Activated naive CD8-positive, alpha-beta T cell treated with anti-CD3 and anti-CD28 coated beads for 36 hours (primary cell): ENCODE measurements around the gene PIGR. TPM values are rescaled to one million over a fixed set of nuclear protein-coding genes. Genes with fewer than 3 reads are reported as not detected.

ENCODE experiments used
- DNase-seq: peaks from one replicate; pipeline ENCODE4 v3.0.0; 2021
- H3K27ac Mint-ChIP-seq: one replicate; pipeline ENCODE4 v1.8.0; 2022; ENCODE audit warnings: mild to moderate bottlenecking, moderate library complexity, mixed read lengths
- H3K27me3 Mint-ChIP-seq: one replicate; pipeline ENCODE4 v1.8.0; 2022; ENCODE audit warnings: mild to moderate bottlenecking, mixed read lengths
- H3K36me3 Mint-ChIP-seq: one replicate; pipeline ENCODE4 v1.8.0; 2021; ENCODE audit warnings: mild to moderate bottlenecking, mixed read lengths
- H3K4me1 Mint-ChIP-seq: one replicate; pipeline ENCODE4 v1.8.0; 2021; ENCODE audit warnings: mixed read lengths
- H3K4me3 Mint-ChIP-seq: one replicate; pipeline ENCODE4 v1.8.0; 2022; ENCODE audit warnings: mild to moderate bottlenecking, moderate library complexity, mixed read lengths
- H3K9me3 Mint-ChIP-seq: one replicate; pipeline ENCODE4 v1.8.0; 2022; ENCODE audit warnings: mixed read lengths
- total RNA-seq, 2 experiments: library from RNA; stranded (reverse); gene quantifications; one replicate each; pipeline ENCODE4 v1.2.3, GENCODE V29; 2021

Gene PIGR
- total RNA-seq, 2 experiments from 2014 or later, result 0.08 to 0.10 TPM

DNA sequence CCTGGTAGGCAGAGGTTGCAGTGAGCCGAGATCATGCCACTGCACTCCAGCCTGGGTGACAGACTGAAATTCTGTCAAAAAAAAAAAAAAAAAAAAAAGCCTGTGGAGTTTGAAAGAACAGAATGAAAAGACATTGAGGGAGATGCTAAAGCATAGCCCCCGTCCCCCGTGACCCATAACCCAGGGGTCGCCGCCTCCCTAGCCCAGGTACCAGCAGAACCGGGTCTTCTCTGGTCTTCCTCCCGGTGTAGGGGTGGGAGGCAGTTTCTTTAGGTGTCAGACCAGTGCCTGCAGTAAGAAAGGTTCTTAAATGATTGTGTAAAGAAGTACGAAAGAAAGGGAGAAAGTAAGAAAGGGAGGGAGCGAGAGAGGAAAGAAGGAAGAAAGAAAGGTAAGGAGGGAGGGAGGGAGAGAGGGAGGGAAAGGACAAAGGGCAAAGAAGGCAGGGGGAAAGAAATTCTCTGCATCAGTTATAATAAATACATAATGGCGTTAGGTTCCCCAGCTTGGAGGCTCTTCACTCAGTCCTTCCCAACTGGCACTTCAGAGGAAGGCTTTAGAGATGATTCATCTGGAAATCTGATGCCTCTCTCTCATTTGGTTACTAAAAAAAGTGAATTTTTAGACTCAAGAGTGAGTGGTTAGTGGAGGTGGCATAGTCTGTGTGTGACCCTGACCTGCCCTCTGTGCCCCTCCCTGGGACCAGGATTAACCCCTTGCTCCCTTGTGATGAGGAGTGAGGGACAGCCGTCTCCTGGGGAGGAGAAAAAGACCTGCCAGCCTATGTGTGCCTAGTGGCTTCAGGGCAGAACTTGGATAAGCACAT is 48.0 kb downstream of the PIGR start:
- Mint-ChIP-seq H3K9me3 (no peaks in the 10 kb centered on the region), H3K27ac (peak overlapping the region; percentile 43), H3K4me3 (no peak overlapping the region), H3K4me1 (peaks cover 59% of the 10 kb centered on the region), H3K27me3 (no peaks in the 10 kb centered on the region), H3K36me3 (peaks cover 4% of the 10 kb centered on the region)
- no peak for DNase-seq

DNA sequence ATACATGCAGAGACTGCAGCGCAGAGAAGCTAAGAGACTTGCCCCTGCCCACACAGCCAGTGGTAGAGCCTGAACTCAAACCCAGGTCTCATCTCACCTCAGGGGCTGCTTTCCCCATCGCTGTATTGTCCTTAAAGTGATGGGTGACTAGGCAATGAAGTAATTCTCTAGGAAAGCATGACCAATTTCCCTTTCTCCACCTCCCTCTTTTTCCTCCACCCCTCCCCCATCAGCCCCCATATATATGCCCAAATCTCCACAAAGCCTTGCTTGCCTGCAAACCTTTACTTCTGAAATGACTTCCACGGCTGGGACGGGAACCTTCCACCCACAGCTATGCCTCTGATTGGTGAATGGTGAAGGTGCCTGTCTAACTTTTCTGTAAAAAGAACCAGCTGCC is 49.1 kb downstream of the PIGR start, which contains the start of gene IL24:
Gene IL24 (plus strand): TSS at position 269 of the 400 bp plus-strand sequence. CDS start 390 bp downstream, outside the sequence.
- peak; percentile 52 for DNase-seq
- no peaks in the 10 kb centered on the region for H3K9me3 Mint-ChIP-seq
- no peaks in the 10 kb centered on the region for H3K36me3 Mint-ChIP-seq
- H3K4me1 Mint-ChIP-seq, result peaks cover 57% of the 10 kb centered on the region
- peak within 1 kb of the TSS; percentile 29 for H3K4me3 Mint-ChIP-seq
- no peaks in the 10 kb centered on the region for H3K27me3 Mint-ChIP-seq
- peak within 1 kb of the TSS; percentile 74 for H3K27ac Mint-ChIP-seq

DNA sequence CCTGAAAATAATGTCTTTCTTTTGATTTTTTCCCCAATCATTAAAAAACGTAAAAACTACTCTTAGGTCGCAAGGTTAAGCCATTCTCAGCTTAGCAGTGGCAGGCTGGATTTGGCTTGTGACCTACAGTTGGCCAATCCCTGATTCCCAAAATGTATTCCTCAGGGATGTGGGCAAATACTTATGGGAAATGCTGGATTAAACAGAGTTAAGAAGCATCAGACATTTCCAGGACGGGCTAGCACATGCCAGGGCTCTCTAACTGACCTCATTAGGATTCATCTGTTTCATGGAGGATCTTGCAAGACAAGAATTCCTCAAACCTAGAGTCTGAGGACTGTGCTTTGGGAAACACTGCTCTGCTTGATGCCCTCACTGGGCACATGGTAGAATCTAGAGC is 50.0 kb downstream of the PIGR start:
- Mint-ChIP-seq H3K27me3 (no peaks in the 10 kb centered on the region), H3K4me3 (no peak overlapping the region)

GRCh38 chr1:206895837-206896242 is 50.4 kb downstream of the PIGR start:
- no peak for DNase-seq
- H3K27ac Mint-ChIP-seq, result no peak overlapping the region
- no peak overlapping the region for H3K4me3 Mint-ChIP-seq
- H3K4me1 Mint-ChIP-seq, result peaks cover 58% of the 10 kb centered on the region
- no peaks in the 10 kb centered on the region for H3K27me3 Mint-ChIP-seq
- H3K9me3 Mint-ChIP-seq, result no peaks in the 10 kb centered on the region
- no peaks in the 10 kb centered on the region for H3K36me3 Mint-ChIP-seq

More for the DNA sequence above, 50.0 kb downstream of the PIGR start:
- DNase-seq, result no peak
- no peaks in the 10 kb centered on the region for H3K36me3 Mint-ChIP-seq
- H3K4me1 Mint-ChIP-seq, result peaks cover 57% of the 10 kb centered on the region
- no peaks in the 10 kb centered on the region for H3K9me3 Mint-ChIP-seq
- H3K27ac Mint-ChIP-seq, result peak overlapping the region; percentile 15

DNA sequence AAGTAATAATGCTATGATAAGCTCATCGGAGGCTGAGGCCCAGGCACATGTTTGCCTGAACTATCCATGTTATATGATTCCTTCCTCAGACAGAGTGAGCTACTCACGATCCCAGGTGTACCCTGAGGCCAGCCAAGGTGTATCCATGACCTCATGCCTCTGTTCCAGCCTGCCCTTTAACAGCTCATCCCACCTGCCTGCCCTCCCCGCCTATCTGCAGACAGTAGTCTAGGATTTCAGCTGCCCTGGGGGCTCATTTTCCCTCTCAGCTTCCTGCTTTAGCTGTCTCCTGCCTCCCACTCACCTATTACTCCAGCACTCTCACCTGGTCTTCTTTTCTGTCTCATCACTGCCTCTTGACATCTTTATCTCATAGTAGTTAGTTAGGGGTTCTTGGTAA is 50.9 kb downstream of the PIGR start:
- H3K4me3 Mint-ChIP-seq, result no peak overlapping the region
- peaks cover 59% of the 10 kb centered on the region for H3K4me1 Mint-ChIP-seq
- H3K36me3 Mint-ChIP-seq, result no peaks in the 10 kb centered on the region
- no peaks in the 10 kb centered on the region for H3K9me3 Mint-ChIP-seq
- H3K27ac Mint-ChIP-seq, result no peak overlapping the region
- no peak for DNase-seq
- no peaks in the 10 kb centered on the region for H3K27me3 Mint-ChIP-seq

- no peaks in the 10 kb centered on the region for H3K9me3 Mint-ChIP-seq
- H3K4me1 Mint-ChIP-seq, result peaks cover 58% of the 10 kb centered on the region
- no peak overlapping the region for H3K4me3 Mint-ChIP-seq
- peak overlapping the region; percentile 11 for H3K27ac Mint-ChIP-seq
- DNase-seq, result no peak
- no peaks in the 10 kb centered on the region for H3K27me3 Mint-ChIP-seq
- no peaks in the 10 kb centered on the region for H3K36me3 Mint-ChIP-seq
These were observed 52.9 kb downstream of the PIGR start for GRCh38 chr1:206893380-206893779.

GRCh38 chr1:206892351-206892984 is 53.8 kb downstream of the PIGR start:
- H3K4me1 Mint-ChIP-seq, result peaks cover 57% of the 10 kb centered on the region

DNA sequence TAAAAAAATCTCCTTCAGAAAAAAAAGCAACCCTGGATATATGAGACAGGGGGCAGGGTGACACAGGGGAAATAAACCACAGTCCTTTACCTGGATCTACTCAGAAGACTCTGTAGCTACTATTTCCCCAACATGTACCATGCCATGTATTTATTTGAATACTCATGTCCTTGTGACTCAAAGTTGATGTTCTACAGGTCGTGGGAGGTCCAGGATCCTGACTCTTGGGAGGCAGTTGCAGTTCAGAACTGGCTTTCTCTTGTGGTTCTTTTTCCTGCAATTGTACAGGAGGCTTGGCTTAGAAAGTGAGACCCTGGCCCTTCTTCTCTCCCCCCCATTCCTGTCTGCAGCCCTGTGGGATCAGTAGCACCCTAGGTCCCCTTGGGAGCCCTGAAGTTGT is 54.9 kb downstream of the PIGR start:
- no peak overlapping the region for H3K27ac Mint-ChIP-seq
- no peak overlapping the region for H3K4me3 Mint-ChIP-seq
- DNase-seq, result no peak
- H3K27me3 Mint-ChIP-seq, result no peaks in the 10 kb centered on the region
- peaks cover 47% of the 10 kb centered on the region for H3K4me1 Mint-ChIP-seq
- H3K36me3 Mint-ChIP-seq, result no peaks in the 10 kb centered on the region
- H3K9me3 Mint-ChIP-seq, result no peaks in the 10 kb centered on the region

More at GRCh38 chr1:206892351-206892984, 53.8 kb downstream of the PIGR start:
- Mint-ChIP-seq H3K4me3 (no peak overlapping the region), H3K9me3 (no peaks in the 10 kb centered on the region), H3K36me3 (no peaks in the 10 kb centered on the region), H3K27ac (no peak overlapping the region), H3K27me3 (no peaks in the 10 kb centered on the region)
- DNase-seq, result no peak

DNA sequence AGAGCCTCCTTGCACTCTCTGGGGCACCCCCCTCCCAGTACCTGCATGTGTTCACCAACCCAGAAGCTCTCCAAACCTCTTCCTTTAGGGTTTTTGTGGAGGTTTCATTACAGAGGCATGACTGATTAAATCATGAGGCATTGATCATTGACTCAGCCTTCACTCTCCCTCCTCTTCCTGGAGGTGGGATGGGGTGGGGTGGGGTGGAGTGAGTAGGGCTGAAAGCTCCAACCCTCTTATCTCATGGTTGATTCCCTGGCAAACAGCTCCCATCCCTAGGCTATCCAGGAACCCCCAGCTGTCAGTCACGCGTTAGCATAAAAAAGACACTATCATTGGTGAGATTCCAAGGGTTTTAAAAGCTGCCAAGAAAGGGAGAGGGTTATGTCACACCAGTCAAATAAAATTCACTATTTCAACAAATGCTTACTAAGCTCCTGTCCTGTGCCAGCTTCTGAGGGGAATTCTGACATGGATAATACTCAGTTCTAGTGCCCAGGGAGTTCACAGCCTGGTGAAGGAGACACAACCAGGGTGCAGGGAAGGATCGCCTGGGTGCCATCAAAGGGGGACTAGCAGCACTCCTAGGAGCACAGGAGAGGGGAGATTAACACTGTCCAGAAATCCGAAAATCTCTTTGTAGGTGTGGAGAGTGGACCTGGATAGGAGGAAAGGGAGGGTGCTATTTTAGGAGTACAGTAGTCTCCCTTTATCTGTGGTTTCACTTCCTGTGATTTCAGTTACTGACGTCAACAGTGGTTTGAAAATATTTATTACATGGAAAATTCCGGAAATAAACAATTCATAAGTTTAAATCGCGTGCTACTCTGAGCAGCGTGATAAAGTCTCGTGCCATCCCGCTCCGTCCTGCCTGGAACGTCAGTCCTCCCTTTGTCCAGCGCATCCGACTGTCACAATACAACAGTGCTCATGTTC is 55.9 kb downstream of the PIGR start:
- DNase-seq, result no peak
- Mint-ChIP-seq H3K4me1 (peaks cover 40% of the 10 kb centered on the region), H3K4me3 (no peak overlapping the region)

GRCh38 chr1:206887701-206888100 is 58.6 kb downstream of the PIGR start:
- peaks cover 20% of the 10 kb centered on the region for H3K4me1 Mint-ChIP-seq
- no peak for DNase-seq

More for the DNA sequence above, 55.9 kb downstream of the PIGR start:
- Mint-ChIP-seq H3K27ac (peak overlapping the region; percentile 30), H3K27me3 (no peaks in the 10 kb centered on the region), H3K36me3 (no peaks in the 10 kb centered on the region), H3K9me3 (no peaks in the 10 kb centered on the region)

DNA sequence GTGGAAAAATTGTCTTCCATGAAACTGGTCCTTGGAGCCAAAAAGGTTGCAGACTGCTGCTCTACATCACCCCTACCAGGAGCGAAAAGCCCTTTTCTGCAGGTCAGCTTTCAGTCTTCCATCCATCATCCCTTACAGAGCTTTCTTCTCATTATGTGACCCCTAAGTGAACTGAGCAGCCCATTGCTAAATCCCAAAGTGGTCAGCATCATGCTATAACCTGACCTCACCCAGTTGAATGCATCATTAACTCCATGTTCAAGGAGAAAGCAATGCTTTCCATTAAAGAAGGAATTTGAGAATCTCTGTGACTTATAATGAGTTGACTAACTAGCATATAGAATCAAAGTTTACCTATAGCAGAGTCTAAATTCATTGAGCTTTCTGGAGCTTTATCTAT is 59.4 kb downstream of the PIGR start:
- DNase-seq, result no peak
- Mint-ChIP-seq H3K36me3 (no peaks in the 10 kb centered on the region), H3K9me3 (no peaks in the 10 kb centered on the region), H3K4me1 (peaks cover 21% of the 10 kb centered on the region), H3K27me3 (no peaks in the 10 kb centered on the region), H3K27ac (no peak overlapping the region), H3K4me3 (no peak overlapping the region)

More at GRCh38 chr1:206887701-206888100, 58.6 kb downstream of the PIGR start:
- Mint-ChIP-seq H3K27ac (no peak overlapping the region), H3K9me3 (no peaks in the 10 kb centered on the region), H3K4me3 (no peak overlapping the region), H3K36me3 (no peaks in the 10 kb centered on the region), H3K27me3 (no peaks in the 10 kb centered on the region)

- no peak for DNase-seq
- Mint-ChIP-seq H3K9me3 (no peaks in the 10 kb centered on the region), H3K4me1 (peaks cover 15% of the 10 kb centered on the region), H3K36me3 (no peaks in the 10 kb centered on the region), H3K27me3 (no peaks in the 10 kb centered on the region), H3K4me3 (no peak overlapping the region), H3K27ac (no peak overlapping the region)
These were observed 60.8 kb downstream of the PIGR start for GRCh38 chr1:206885341-206886060.

DNA sequence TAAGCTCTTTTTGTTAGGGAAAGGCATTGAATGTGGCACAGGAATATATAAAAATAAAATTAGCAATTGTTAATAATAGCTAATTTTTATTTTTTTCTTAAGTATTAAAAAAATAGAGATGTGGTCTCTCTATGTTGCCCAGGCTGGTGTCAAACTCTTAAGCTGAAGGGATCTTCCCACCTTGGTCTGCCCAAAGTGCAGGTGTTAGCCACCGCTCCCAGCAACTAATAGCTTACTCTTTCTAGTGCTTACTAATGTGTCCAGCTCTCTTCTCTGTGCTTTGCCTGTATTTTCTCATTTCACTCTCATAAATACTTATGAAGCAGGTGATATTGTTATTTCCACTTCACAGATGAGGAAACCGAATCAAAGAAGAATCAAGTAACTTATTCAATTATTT is 62.4 kb downstream of the PIGR start:
- Mint-ChIP-seq H3K36me3 (peaks cover 2% of the 10 kb centered on the region), H3K4me3 (no peak overlapping the region), H3K9me3 (peaks cover 6% of the 10 kb centered on the region), H3K27me3 (no peaks in the 10 kb centered on the region), H3K27ac (no peak overlapping the region), H3K4me1 (peaks cover 3% of the 10 kb centered on the region)
- no peak for DNase-seq

GRCh38 chr1:206883160-206883559 is 63.1 kb downstream of the PIGR start:
- peaks cover 2% of the 10 kb centered on the region for H3K36me3 Mint-ChIP-seq
- no peak for DNase-seq
- H3K27ac Mint-ChIP-seq, result no peak overlapping the region
- no peak overlapping the region for H3K4me3 Mint-ChIP-seq
- H3K9me3 Mint-ChIP-seq, result peaks cover 11% of the 10 kb centered on the region
- no peaks in the 10 kb centered on the region for H3K27me3 Mint-ChIP-seq
- H3K4me1 Mint-ChIP-seq, result peaks cover 1% of the 10 kb centered on the region
